ENCODE measurements around the gene TNNI3K. TPM values are rescaled to one million over a fixed set of nuclear protein-coding genes. Genes with fewer than 3 reads are reported as not detected.

The TNNI3K gene
- total and polyA plus RNA-seq, 4 donors = 0.41 to 1.4 TPM; not detected in 2

DNA sequence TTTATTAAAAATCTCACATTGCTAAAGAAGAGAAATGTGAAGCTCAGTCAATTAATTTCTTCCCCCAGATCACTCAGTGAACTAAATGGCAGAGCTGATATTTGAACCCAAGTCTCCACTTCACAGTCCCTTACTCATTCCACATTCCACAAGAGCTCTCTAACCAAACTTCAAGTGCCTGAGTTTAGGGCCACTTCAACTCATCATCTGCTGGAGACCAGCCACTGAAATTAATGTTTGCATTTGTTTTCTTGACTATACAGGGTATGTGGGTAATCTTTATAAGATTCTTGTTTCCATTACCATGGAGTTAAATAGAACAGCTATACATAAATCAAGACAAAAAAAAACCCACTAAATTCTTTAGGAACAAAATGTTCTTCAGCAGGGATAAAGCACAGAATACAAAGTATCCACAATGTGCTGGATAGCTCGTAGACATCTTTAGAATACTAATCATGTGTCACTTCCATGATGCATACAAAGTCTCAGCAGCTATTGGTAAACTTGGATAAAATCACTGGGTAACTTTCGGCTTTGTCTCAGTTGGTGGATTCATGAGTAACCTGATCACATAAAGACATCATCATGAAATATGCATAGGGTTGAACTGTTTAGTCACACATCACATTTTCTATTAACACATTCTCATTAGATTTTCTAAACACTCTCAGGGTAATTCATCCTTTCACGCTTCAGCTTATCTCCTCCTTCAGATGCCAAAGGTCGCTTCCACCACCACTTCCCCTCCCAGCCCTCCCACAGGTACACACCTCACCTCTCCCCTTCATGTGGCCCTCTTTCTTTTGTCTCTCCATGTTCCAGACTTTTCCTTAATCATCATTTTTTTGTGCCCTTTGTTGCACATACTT, 187.5 kb downstream of the TNNI3K start:
- no peak overlapping the region for H3K9ac ChIP-seq (ENCODE audit: insufficient read depth in 1 of 2, low read length in 2 of 2)
- H3K4me3 ChIP-seq = no peak overlapping the region
- H3K27ac ChIP-seq (ENCODE audit: low read depth in 1 of 2, low read length in 1 of 2) = peak overlapping the region in 1 of 2 donors; percentile 70
- DNase-seq = peak; percentile 26 to 31 (median 26)
- H3K9me3 ChIP-seq (ENCODE audit: control insufficient read depth in 4 of 4, insufficient read depth in 3 of 4, low read length in 3 of 4) = no peaks in the 10 kb centered on the region
- H3K4me1 ChIP-seq (ENCODE audit: control insufficient read depth in 5 of 5, insufficient read depth in 5 of 5, low read length in 5 of 5) = peaks cover 0 to 10% (median 0%) of the 10 kb centered on the region in 5 donors
- H3K36me3 ChIP-seq (ENCODE audit: control insufficient read depth in 4 of 4, insufficient read depth in 4 of 4, low read length in 4 of 4) = no peaks in the 10 kb centered on the region
- H3K27me3 ChIP-seq (ENCODE audit: control insufficient read depth in 3 of 3, insufficient read depth in 3 of 3, low read length in 2 of 3) = no peaks in the 10 kb centered on the region
- no peak for ATAC-seq (ENCODE audit: insufficient read depth, low FRiP score)
- TF ChIP-seq, protein P1, sequence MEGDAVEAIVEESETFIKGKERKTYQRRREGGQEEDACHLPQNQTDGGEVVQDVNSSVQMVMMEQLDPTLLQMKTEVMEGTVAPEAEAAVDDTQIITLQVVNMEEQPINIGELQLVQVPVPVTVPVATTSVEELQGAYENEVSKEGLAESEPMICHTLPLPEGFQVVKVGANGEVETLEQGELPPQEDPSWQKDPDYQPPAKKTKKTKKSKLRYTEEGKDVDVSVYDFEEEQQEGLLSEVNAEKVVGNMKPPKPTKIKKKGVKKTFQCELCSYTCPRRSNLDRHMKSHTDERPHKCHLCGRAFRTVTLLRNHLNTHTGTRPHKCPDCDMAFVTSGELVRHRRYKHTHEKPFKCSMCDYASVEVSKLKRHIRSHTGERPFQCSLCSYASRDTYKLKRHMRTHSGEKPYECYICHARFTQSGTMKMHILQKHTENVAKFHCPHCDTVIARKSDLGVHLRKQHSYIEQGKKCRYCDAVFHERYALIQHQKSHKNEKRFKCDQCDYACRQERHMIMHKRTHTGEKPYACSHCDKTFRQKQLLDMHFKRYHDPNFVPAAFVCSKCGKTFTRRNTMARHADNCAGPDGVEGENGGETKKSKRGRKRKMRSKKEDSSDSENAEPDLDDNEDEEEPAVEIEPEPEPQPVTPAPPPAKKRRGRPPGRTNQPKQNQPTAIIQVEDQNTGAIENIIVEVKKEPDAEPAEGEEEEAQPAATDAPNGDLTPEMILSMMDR (IDR thresholded peaks at IDR 0.05; ENCODE audit: control extremely low read depth, extremely low read depth) = no peak
- 61 to 73% methylated on average over 4 of the region's 4 CpGs for WGBS, 2 donors

DNA sequence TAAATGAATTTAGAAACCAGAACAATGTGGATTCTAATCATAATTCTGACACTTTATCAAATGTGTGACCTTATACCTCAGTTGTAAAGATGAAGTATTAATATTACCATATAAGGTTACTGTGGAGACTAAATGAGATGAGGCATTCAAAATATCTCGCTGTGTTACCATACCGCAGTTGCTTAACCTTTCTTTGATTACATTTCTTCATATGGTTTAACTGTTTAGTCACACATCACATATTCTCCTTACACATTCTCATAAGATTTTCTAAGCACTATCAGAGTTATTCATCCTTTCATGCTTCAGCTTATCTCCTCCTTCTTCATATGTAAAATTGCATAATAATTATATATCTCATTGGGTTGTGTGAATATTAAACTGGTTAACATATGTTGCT, 188.3 kb downstream of the TNNI3K start:
- TF ChIP-seq, protein P1 (IDR thresholded peaks at IDR 0.05; ENCODE audit: control extremely low read depth, extremely low read depth) = no peak
- H3K27ac ChIP-seq (ENCODE audit: low read depth in 1 of 2, low read length in 1 of 2) = no peak overlapping the region
- WGBS, 2 donors = 85 to 91% methylated on average over 2 of the region's 2 CpGs
- no peak for DNase-seq
- no peak overlapping the region for H3K4me3 ChIP-seq
- no peaks in the 10 kb centered on the region for H3K27me3 ChIP-seq (ENCODE audit: control insufficient read depth in 3 of 3, insufficient read depth in 3 of 3, low read length in 2 of 3)
- ATAC-seq (ENCODE audit: insufficient read depth, low FRiP score) = no peak
- H3K36me3 ChIP-seq (ENCODE audit: control insufficient read depth in 4 of 4, insufficient read depth in 4 of 4, low read length in 4 of 4) = no peaks in the 10 kb centered on the region
- no peak overlapping the region for H3K9ac ChIP-seq (ENCODE audit: insufficient read depth in 1 of 2, low read length in 2 of 2)
- no peaks in the 10 kb centered on the region for H3K9me3 ChIP-seq (ENCODE audit: control insufficient read depth in 4 of 4, insufficient read depth in 3 of 4, low read length in 3 of 4)
- peaks cover 0 to 10% (median under 1%) of the 10 kb centered on the region in 5 donors for H3K4me1 ChIP-seq (ENCODE audit: control insufficient read depth in 5 of 5, insufficient read depth in 5 of 5, low read length in 5 of 5)

DNA sequence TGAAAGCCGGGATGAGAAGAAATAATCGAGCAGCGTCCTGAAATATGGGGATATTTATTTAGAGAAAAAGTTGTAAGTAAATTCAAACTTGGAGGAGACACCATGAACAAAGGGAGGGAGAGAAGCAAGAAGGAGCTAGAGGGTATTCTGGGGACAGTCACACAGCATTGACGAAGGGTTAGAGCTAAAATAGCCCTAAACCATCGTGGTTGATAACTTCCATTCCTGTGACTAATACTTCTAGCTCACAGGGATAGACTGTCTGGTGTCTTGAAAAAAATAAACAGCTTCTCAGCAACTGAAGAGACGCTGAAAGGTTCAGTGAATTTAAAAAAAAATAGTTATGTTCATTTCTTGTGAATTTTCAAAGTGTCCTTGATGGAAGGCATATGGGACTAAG, 190.5 kb downstream of the TNNI3K start:
- peaks cover 0 to 2% (median 0%) of the 10 kb centered on the region in 4 donors for H3K9me3 ChIP-seq (ENCODE audit: control insufficient read depth in 4 of 4, insufficient read depth in 3 of 4, low read length in 3 of 4)
- no peak for ATAC-seq (ENCODE audit: insufficient read depth, low FRiP score)
- no peak for DNase-seq
- no peak overlapping the region for H3K4me3 ChIP-seq
- H3K9ac ChIP-seq (ENCODE audit: insufficient read depth in 1 of 2, low read length in 2 of 2) = no peak overlapping the region
- no peaks in the 10 kb centered on the region for H3K27me3 ChIP-seq (ENCODE audit: control insufficient read depth in 3 of 3, insufficient read depth in 3 of 3, low read length in 2 of 3)
- no peaks in the 10 kb centered on the region for H3K36me3 ChIP-seq (ENCODE audit: control insufficient read depth in 4 of 4, insufficient read depth in 4 of 4, low read length in 4 of 4)
- H3K4me1 ChIP-seq (ENCODE audit: control insufficient read depth in 5 of 5, insufficient read depth in 5 of 5, low read length in 5 of 5) = peaks cover 0 to 7% (median 1%) of the 10 kb centered on the region in 5 donors
- 74 to 79% methylated on average over 6 of the region's 6 CpGs for WGBS, 2 donors
- TF ChIP-seq, protein P1 (IDR thresholded peaks at IDR 0.05; ENCODE audit: control extremely low read depth, extremely low read depth) = no peak
- peak overlapping the region in 1 of 2 donors; percentile 91 for H3K27ac ChIP-seq (ENCODE audit: low read depth in 1 of 2, low read length in 1 of 2)

Measured in lung (tissue), 12 donors.